ENCODE data around the gene ZNF599.

ZNF599 gene

GRCh38 chr19:34734537-34735103 lies 38.4 kb downstream of the ZNF599 start:
- peak; percentile 92 for DNase-seq (ENCODE audit: low read depth)
- H3K27me3 ChIP-seq (replicated peaks; ENCODE audit: control insufficient read depth, insufficient read depth, low read length) = no peaks in the 10 kb centered on the region
- peaks cover 31% of the 10 kb centered on the region for H3K9me3 ChIP-seq (ENCODE audit: control insufficient read depth, low read length)
- H3K4me1 ChIP-seq (ENCODE audit: control insufficient read depth, insufficient read depth, low read length) = peaks cover 14% of the 10 kb centered on the region
- H3K4me3 ChIP-seq (ENCODE audit: low read length) = peak overlapping the region; percentile 100
- H3K9ac ChIP-seq (ENCODE audit: low read length) = peak overlapping the region; percentile 97
- H3K36me3 ChIP-seq (ENCODE audit: control insufficient read depth, insufficient read depth, low read length, severe bottlenecking) = peaks cover 41% of the 10 kb centered on the region

GRCh38 chr19:34733746-34734536 lies 39.1 kb downstream of the ZNF599 start, which contains the start of gene ZNF181:
Gene ZNF181, plus strand, starts transcription at chr19:34734243. Its CDS starts 795 bp downstream, at chr19:34735038.
- Histone ChIP-seq H3K9ac (ENCODE audit: low read length) (peak within 1 kb of the TSS; percentile 97), H3K4me3 (ENCODE audit: low read length) (peak within 1 kb of the TSS; percentile 100), H3K9me3 (ENCODE audit: control insufficient read depth, low read length) (peaks cover 24% of the 10 kb centered on the region), H3K4me1 (ENCODE audit: control insufficient read depth, insufficient read depth, low read length) (peaks cover 14% of the 10 kb centered on the region), H3K27me3 (replicated peaks; ENCODE audit: control insufficient read depth, insufficient read depth, low read length) (no peaks in the 10 kb centered on the region), H3K36me3 (ENCODE audit: control insufficient read depth, insufficient read depth, low read length, severe bottlenecking) (peaks cover 34% of the 10 kb centered on the region)
- peak; percentile 95 for DNase-seq (ENCODE audit: low read depth)

- peaks cover 18% of the 10 kb centered on the region for H3K9me3 ChIP-seq (ENCODE audit: control insufficient read depth, low read length)
- peak overlapping the region; percentile 97 for H3K9ac ChIP-seq (ENCODE audit: low read length)
- no peak for DNase-seq (ENCODE audit: low read depth)
- H3K4me3 ChIP-seq (ENCODE audit: low read length) = peak overlapping the region; percentile 100
- H3K4me1 ChIP-seq (ENCODE audit: control insufficient read depth, insufficient read depth, low read length) = peaks cover 14% of the 10 kb centered on the region
- H3K36me3 ChIP-seq (ENCODE audit: control insufficient read depth, insufficient read depth, low read length, severe bottlenecking) = peaks cover 28% of the 10 kb centered on the region
- H3K27me3 ChIP-seq (replicated peaks; ENCODE audit: control insufficient read depth, insufficient read depth, low read length) = no peaks in the 10 kb centered on the region
Measured at GRCh38 chr19:34733266-34733745, 39.7 kb downstream of the ZNF599 start.

GRCh38 chr19:34732612-34733211 lies 40.3 kb downstream of the ZNF599 start:
- DNase-seq (ENCODE audit: low read depth) = no peak
- H3K9ac ChIP-seq (ENCODE audit: low read length) = peak overlapping the region; percentile 97
- H3K4me1 ChIP-seq (ENCODE audit: control insufficient read depth, insufficient read depth, low read length) = peaks cover 14% of the 10 kb centered on the region
- H3K27me3 ChIP-seq (replicated peaks; ENCODE audit: control insufficient read depth, insufficient read depth, low read length) = no peaks in the 10 kb centered on the region
- H3K4me3 ChIP-seq (ENCODE audit: low read length) = peak overlapping the region; percentile 100
- H3K9me3 ChIP-seq (ENCODE audit: control insufficient read depth, low read length) = peaks cover 12% of the 10 kb centered on the region
- H3K36me3 ChIP-seq (ENCODE audit: control insufficient read depth, insufficient read depth, low read length, severe bottlenecking) = peaks cover 22% of the 10 kb centered on the region

GRCh38 chr19:34731964-34732363 lies 41.1 kb downstream of the ZNF599 start:
- H3K4me1 ChIP-seq (ENCODE audit: control insufficient read depth, insufficient read depth, low read length) = peaks cover 14% of the 10 kb centered on the region
- peaks cover 15% of the 10 kb centered on the region for H3K36me3 ChIP-seq (ENCODE audit: control insufficient read depth, insufficient read depth, low read length, severe bottlenecking)
- no peak for DNase-seq (ENCODE audit: low read depth)
- H3K9ac ChIP-seq (ENCODE audit: low read length) = no peak overlapping the region
- H3K4me3 ChIP-seq (ENCODE audit: low read length) = no peak overlapping the region
- peaks cover 5% of the 10 kb centered on the region for H3K9me3 ChIP-seq (ENCODE audit: control insufficient read depth, low read length)
- H3K27me3 ChIP-seq (replicated peaks; ENCODE audit: control insufficient read depth, insufficient read depth, low read length) = no peaks in the 10 kb centered on the region

DNA sequence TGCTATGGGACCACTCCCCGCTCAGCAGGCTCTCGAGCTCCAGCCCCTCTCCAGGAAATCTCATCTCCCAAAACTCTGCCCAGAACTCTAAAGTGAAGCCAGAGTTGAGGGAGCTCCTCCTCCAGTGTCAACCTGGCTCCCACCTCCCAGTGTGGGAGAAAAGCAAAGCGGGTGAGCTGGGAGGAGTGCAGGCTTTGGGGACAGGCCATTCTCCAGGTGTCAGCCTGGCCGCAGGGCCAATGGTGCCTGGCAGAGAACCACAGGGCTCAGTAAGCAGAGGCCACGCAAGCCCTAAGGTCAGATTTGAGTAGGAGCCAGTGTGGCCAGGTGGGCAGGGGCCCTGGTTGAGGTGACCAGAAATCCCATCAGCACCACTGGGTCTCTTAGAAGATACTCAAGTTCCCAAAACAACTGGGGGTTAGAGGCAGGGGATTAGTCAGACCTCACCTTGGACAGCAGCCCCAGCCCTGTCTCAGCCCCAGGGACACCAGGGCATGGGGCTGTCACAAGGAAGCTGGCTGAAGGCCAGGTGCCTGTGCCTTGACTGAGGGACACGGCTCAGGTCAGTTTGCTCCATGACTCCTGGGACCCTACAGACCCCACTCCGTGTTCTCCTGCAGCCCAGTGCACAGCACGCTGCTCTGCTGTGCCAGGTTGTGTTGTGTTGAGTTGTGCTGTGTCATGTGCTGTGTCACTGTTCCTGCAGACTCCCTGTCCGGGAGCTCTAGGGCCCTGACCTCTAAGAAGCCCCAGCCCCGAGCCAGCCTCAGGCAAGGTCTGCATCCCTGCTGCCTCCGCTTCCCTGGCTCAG lies 41.8 kb downstream of the ZNF599 start:
- peaks cover 10% of the 10 kb centered on the region for H3K36me3 ChIP-seq (ENCODE audit: control insufficient read depth, insufficient read depth, low read length, severe bottlenecking)
- peaks cover 14% of the 10 kb centered on the region for H3K4me1 ChIP-seq (ENCODE audit: control insufficient read depth, insufficient read depth, low read length)
- H3K4me3 ChIP-seq (ENCODE audit: low read length) = no peak overlapping the region
- no peaks in the 10 kb centered on the region for H3K9me3 ChIP-seq (ENCODE audit: control insufficient read depth, low read length)
- H3K27me3 ChIP-seq (replicated peaks; ENCODE audit: control insufficient read depth, insufficient read depth, low read length) = peaks cover 4% of the 10 kb centered on the region
- no peak for DNase-seq (ENCODE audit: low read depth)
- no peak overlapping the region for H3K9ac ChIP-seq (ENCODE audit: low read length)

GRCh38 chr19:34725400-34725799 lies 47.6 kb downstream of the ZNF599 start:
- Histone ChIP-seq H3K4me3 (ENCODE audit: low read length) (no peak overlapping the region), H3K27me3 (replicated peaks; ENCODE audit: control insufficient read depth, insufficient read depth, low read length) (peaks cover 11% of the 10 kb centered on the region), H3K4me1 (ENCODE audit: control insufficient read depth, insufficient read depth, low read length) (no peaks in the 10 kb centered on the region)

GRCh38 chr19:34722353-34722752 lies 50.7 kb downstream of the ZNF599 start:
- H3K9me3 ChIP-seq (ENCODE audit: control insufficient read depth, low read length) = no peaks in the 10 kb centered on the region
- H3K4me3 ChIP-seq (ENCODE audit: low read length) = no peak overlapping the region
- H3K36me3 ChIP-seq (ENCODE audit: control insufficient read depth, insufficient read depth, low read length, severe bottlenecking) = no peaks in the 10 kb centered on the region
- no peak overlapping the region for H3K9ac ChIP-seq (ENCODE audit: low read length)
- DNase-seq (ENCODE audit: low read depth) = no peak
- peaks cover 11% of the 10 kb centered on the region for H3K27me3 ChIP-seq (replicated peaks; ENCODE audit: control insufficient read depth, insufficient read depth, low read length)
- no peaks in the 10 kb centered on the region for H3K4me1 ChIP-seq (ENCODE audit: control insufficient read depth, insufficient read depth, low read length)

More at GRCh38 chr19:34725400-34725799, 47.6 kb downstream of the ZNF599 start:
- Histone ChIP-seq H3K9ac (ENCODE audit: low read length) (no peak overlapping the region), H3K9me3 (ENCODE audit: control insufficient read depth, low read length) (no peaks in the 10 kb centered on the region), H3K36me3 (ENCODE audit: control insufficient read depth, insufficient read depth, low read length, severe bottlenecking) (no peaks in the 10 kb centered on the region)
- no peak for DNase-seq (ENCODE audit: low read depth)

DNA sequence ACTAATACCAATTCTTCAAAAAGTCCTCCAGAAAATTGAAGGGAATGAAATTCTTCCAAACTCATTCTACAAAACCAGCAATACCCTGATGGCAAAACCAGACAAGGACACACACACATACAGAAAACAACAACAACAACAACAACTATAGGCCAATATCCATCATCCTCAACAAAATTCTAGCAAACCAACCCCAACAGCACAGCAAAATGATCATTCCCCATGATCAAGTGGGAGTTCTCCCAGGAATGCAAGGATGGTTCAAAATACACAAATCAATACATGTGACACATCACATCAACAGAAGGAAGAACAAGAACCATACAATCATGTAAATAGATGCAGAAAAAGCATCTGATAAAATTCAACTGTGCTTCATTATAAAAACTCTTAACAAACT lies 57.7 kb downstream of the ZNF599 start:
- Histone ChIP-seq H3K9ac (ENCODE audit: low read length) (no peak overlapping the region), H3K36me3 (ENCODE audit: control insufficient read depth, insufficient read depth, low read length, severe bottlenecking) (no peaks in the 10 kb centered on the region), H3K4me3 (ENCODE audit: low read length) (no peak overlapping the region), H3K9me3 (ENCODE audit: control insufficient read depth, low read length) (peaks cover 20% of the 10 kb centered on the region), H3K4me1 (ENCODE audit: control insufficient read depth, insufficient read depth, low read length) (no peaks in the 10 kb centered on the region), H3K27me3 (replicated peaks; ENCODE audit: control insufficient read depth, insufficient read depth, low read length) (no peaks in the 10 kb centered on the region)
- no peak for DNase-seq (ENCODE audit: low read depth)

DNA sequence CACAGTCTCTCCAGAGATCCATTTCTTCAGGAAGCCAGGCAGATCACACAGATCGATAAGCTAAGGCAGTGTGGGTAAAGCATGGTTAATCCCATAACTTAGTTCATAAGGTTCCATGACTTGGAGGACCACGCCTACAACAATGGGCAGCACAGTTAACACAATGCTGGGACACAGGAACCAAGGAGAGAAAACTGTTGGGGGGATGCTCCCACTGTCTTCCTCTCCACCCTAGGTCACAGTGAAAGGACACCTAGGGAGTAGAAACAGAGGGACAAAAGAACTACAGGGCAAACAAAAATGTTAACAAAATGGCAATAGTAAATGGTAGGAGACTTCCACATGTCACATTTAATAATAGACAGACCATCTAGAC lies 59.8 kb downstream of the ZNF599 start:
- H3K27me3 ChIP-seq (replicated peaks; ENCODE audit: control insufficient read depth, insufficient read depth, low read length) = no peaks in the 10 kb centered on the region
- H3K9ac ChIP-seq (ENCODE audit: low read length) = no peak overlapping the region
- H3K36me3 ChIP-seq (ENCODE audit: control insufficient read depth, insufficient read depth, low read length, severe bottlenecking) = no peaks in the 10 kb centered on the region
- no peak for DNase-seq (ENCODE audit: low read depth)
- no peaks in the 10 kb centered on the region for H3K4me1 ChIP-seq (ENCODE audit: control insufficient read depth, insufficient read depth, low read length)
- H3K9me3 ChIP-seq (ENCODE audit: control insufficient read depth, low read length) = peaks cover 20% of the 10 kb centered on the region
- H3K4me3 ChIP-seq (ENCODE audit: low read length) = no peak overlapping the region

All from adipocyte (in vitro differentiated cells).